Nucleus accumbens (tissue), 56 donors: ENCODE data around the gene NUSAP1.
"Not testable (repeated sequence)": the region's sequence is repeated elsewhere in the genome, so short reads cannot be mapped to it uniquely, and the experiment has no call there.

Experiments
- DNase-seq, 56 donors: peaks; one replicate each; lab custom pipeline; 2025; lab: John Stamatoyannopoulos, UW

Gene NUSAP1

GRCh38 chr15:41408234-41408641, 75.6 kb downstream of the NUSAP1 start:
- DNase-seq, result no peak

GRCh38 chr15:41411031-41411430, 78.3 kb downstream of the NUSAP1 start:
- DNase-seq, result no peak

GRCh38 chr15:41411441-41411840, 78.8 kb downstream of the NUSAP1 start:
- no peak for DNase-seq

GRCh38 chr15:41416128-41416741, 83.6 kb downstream of the NUSAP1 start:
- DNase-seq, result no peak

DNA sequence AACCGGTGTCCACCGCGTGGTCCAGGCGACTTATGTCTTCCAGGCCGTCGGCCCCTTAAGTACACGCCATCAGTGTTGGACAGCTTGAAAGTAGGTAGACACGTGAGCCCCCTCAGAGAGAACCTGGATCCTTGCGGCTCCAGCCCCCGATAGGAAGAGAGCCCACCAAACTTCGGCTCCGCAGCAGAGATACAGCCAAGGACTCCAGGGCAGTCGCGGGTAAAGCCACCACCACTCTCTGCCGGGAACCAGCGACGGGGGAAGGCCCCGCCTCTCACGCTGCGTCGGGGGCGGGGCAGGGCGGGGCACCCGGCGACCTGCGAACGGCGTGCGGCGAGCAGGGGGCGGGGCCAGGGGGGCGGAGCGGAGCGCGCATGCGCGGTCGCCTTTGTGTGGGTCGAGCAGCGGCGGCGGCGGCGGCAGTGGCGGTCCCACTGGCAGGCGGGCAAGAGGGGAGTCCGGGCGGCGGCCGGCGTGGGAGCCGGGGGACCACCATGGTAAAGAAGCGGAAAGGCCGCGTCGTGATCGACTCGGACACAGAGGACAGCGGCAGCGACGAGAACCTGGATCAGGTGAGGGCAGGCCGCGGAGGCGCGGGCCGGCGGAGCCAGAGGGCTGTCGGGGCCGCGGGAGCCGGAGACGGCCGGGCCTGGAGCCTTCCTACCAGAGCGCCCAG, 84.2 kb downstream of the NUSAP1 start, which contains the start of gene RTF1:
TSS of gene RTF1 (plus strand) at position 354 of the 676 bp plus-strand sequence. CDS start at position 375, 21 bp downstream.
- DNase-seq, result peak; percentile 35 to 97 (median 92)

GRCh38 chr15:41417418-41418195, 84.9 kb downstream of the NUSAP1 start:
- peak in 16 of 56 donors; percentile 23 to 62 (median 37) for DNase-seq

DNA sequence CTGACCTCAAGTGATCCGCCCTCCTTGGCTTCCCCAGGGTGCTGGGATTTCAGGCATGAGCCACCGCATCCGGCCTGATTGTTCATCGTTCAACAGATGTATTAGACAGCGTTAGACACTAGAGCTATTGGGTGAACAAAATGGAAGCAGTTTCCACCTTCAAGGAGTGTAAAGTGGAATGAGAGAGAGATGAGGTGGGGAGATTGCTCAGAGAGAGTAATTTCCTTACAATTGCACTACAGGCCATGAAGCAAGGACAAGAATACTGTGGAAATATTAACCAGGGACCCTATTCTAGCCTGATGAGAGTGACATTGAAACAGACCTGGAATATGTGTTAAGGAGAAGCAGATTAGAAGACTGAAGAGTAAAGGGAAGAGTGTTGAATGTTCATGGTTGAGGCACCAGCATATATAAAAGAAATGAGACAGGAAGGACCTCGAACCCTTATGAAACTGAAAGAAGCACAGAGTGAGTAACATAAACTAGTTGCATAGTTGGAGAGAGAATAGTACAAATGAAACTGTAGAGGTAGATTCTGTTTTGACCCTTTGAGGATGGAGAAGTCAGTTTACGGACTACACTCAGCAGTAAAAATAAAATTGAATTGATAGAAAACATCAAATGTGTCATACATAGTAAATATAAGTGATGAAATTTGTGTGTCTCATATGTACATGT, 91.4 kb downstream of the NUSAP1 start:
- no peak for DNase-seq

DNA sequence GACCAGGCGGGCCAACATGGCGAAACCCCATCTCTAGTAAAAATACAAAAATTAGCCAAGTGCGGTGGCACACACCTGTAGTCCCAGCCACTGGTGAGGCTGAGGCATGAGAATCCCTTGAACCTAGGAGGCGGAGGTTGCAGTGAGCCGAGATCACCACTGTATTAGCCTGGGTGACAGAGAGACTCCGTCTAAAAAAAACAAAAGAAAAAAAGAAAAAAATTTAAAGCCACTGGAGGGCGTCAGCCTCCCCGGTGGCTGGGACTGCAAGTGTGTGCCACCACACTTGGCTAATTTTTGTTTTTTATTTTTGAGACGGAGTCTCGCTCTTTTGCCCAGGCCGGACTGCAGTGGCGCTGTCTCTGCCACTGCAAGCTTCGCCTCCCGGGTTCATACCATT, 92.1 kb downstream of the NUSAP1 start:
- DNase-seq, result no peak

GRCh38 chr15:41425907-41426306, 93.2 kb downstream of the NUSAP1 start:
- DNase-seq, result not testable (repeated sequence)

- DNase-seq, result no peak
Observed at GRCh38 chr15:41429003-41429890, 96.6 kb downstream of the NUSAP1 start.
